H1 (cell line): Measurements from ENCODE around the gene RAPGEF1. TPM values are rescaled to one million over a fixed set of nuclear protein-coding genes. Genes with fewer than 3 reads are reported as not detected.

ENCODE experiments used
- CTCF ChIA-PET: fragments of 300-600 bp; sonication (Branson Sonifier 250); formaldehyde crosslinking; loops from one replicate; lab custom pipeline; 2021; ENCODE audit not compliant: partially characterized antibody; lab: Charles Lee
- POLR2A ChIA-PET: fragments of 300-600 bp; sonication (Branson Sonifier 250); formaldehyde crosslinking; loops from one replicate; lab custom pipeline; 2021; ENCODE audit warnings: inconsistent platforms; ENCODE audit not compliant: partially characterized antibody; lab: Charles Lee
- DNase-seq, 2 experiments: peaks; one replicate each; pipeline versions ENCODE4 v3.0.0 to v3.0.0-alpha.2; 2010 to 2022; ENCODE audit warnings: low spot score in 2 of 2, low read depth in 1 of 2, mixed read lengths in 1 of 2
- FAIRE-seq: peaks from 2 replicates; lab custom pipeline; 2011; peaks lifted over from hg19 to GRCh38; lab: Jason Lieb, UNC
- H2AFZ ChIP-seq: 2 replicates; pipeline ENCODE4 v1.8.1; 2012; ENCODE audit warnings: low read length, inconsistent platforms
- H2AK5ac ChIP-seq: 2 replicates; pipeline ENCODE4 v1.6.1; 2013; ENCODE audit warnings: low read depth, low read length
- H2BK120ac ChIP-seq: replicated peaks from 2 replicates; pipeline ENCODE3; 2013; ENCODE audit warnings: low read depth, low read length, inconsistent platforms
- H2BK12ac ChIP-seq: 2 replicates; pipeline ENCODE4 v1.6.1; 2013; ENCODE audit warnings: low read depth, low read length
- H2BK15ac ChIP-seq: 2 replicates; pipeline ENCODE4 v1.6.1; 2013; ENCODE audit warnings: low read length
- H2BK20ac ChIP-seq: 2 replicates; pipeline ENCODE4 v1.6.1; 2013; ENCODE audit warnings: low read length
- H2BK5ac ChIP-seq: 2 replicates; pipeline ENCODE4 v1.6.1; 2013; ENCODE audit warnings: low read depth, low read length
- H3K14ac ChIP-seq: 2 replicates; pipeline ENCODE4 v1.6.1; 2013; ENCODE audit warnings: inconsistent platforms; ENCODE audit not compliant: insufficient read length
- H3K18ac ChIP-seq: 2 replicates; pipeline ENCODE4 v1.6.1; 2013; ENCODE audit warnings: low read length; ENCODE audit errors: extremely low read depth
- H3K23ac ChIP-seq: 2 replicates; pipeline ENCODE4 v1.6.1; 2013; ENCODE audit warnings: inconsistent platforms; ENCODE audit not compliant: insufficient read length
- H3K23me2 ChIP-seq: 2 replicates; pipeline ENCODE4 v1.6.1; 2013; ENCODE audit warnings: low read depth, low read length
- H3K27ac ChIP-seq: 2 replicates; pipeline ENCODE4 v1.6.1; 2011; ENCODE audit warnings: low read depth, low read length, inconsistent platforms
- H3K27me3 ChIP-seq, 4 experiments: replicated peaks in 1 of 4; 1 replicate in 1 of 4; 2 replicates in 3 of 4; pipeline versions ENCODE4 v1.6.1 to v1.8.1; 2011 to 2013; ENCODE audit warnings: low read length in 3 of 4, mild to moderate bottlenecking in 3 of 4, inconsistent platforms in 2 of 4, mixed read lengths in 2 of 4, moderate library complexity in 1 of 4; ENCODE audit not compliant: control insufficient read depth in 3 of 4, insufficient read depth in 3 of 4; ENCODE audit errors: extremely low read depth in 1 of 4
- H3K36me3 ChIP-seq, 4 experiments: 2 replicates each; pipeline versions ENCODE4 v1.6.1 to v1.8.1; 2011 to 2013; ENCODE audit warnings: mild to moderate bottlenecking in 4 of 4, low read length in 3 of 4, moderate library complexity in 2 of 4, control low read depth in 1 of 4, inconsistent platforms in 1 of 4; ENCODE audit not compliant: insufficient read depth in 4 of 4, control insufficient read depth in 2 of 4
- H3K4ac ChIP-seq: replicated peaks from 2 replicates; pipeline ENCODE3; 2013; ENCODE audit warnings: low read length, low read depth, mixed read lengths, inconsistent platforms; ENCODE audit not compliant: insufficient read length
- H3K4me1 ChIP-seq, 4 experiments: replicated peaks in 1 of 4; 1 replicate in 1 of 4; 2 replicates in 3 of 4; pipeline versions ENCODE4 v1.6.1 to v1.8.1; 2011 to 2013; ENCODE audit warnings: low read length in 3 of 4, inconsistent platforms in 2 of 4, mixed read lengths in 1 of 4; ENCODE audit not compliant: insufficient read depth in 4 of 4, control insufficient read depth in 3 of 4
- H3K4me2 ChIP-seq, 2 experiments: 2 replicates each; pipeline versions ENCODE4 v1.6.1 to v1.8.1; 2011 to 2013; ENCODE audit warnings: low read depth in 2 of 2, low read length in 2 of 2, control low read depth in 1 of 2, inconsistent platforms in 1 of 2, mild to moderate bottlenecking in 1 of 2; ENCODE audit not compliant: insufficient read depth in 1 of 2
- H3K4me3 ChIP-seq, 4 experiments: fragments of 200-600, 300-600 bp in 1 of 4; sonication (generic), shearing (Covaris generic), sonication (Bioruptor Twin) in 1 of 4; 2 replicates each; pipeline versions ENCODE4 v1.5.1 to v1.8.1; 2011 to 2016; ENCODE audit warnings: low read length in 4 of 4, low read depth in 3 of 4, control low read depth in 2 of 4, inconsistent platforms in 2 of 4, mild to moderate bottlenecking in 2 of 4, mixed read lengths in 1 of 4, moderate library complexity in 1 of 4; ENCODE audit not compliant: insufficient read depth in 2 of 4; ENCODE audit errors: extremely low read depth in 1 of 4
- H3K56ac ChIP-seq: replicated peaks from 2 replicates; pipeline ENCODE3; 2013; ENCODE audit warnings: low read depth, mild to moderate bottlenecking, mixed read lengths, low read length, inconsistent platforms; ENCODE audit not compliant: insufficient read length
- H3K79me1 ChIP-seq: 2 replicates; pipeline ENCODE4 v1.6.1; 2013; ENCODE audit warnings: low read depth, low read length, control low read depth
- H3K79me2 ChIP-seq, 2 experiments: 2 replicates each; pipeline versions ENCODE4 v1.6.1 to v1.8.1; 2012 to 2013; ENCODE audit warnings: low read length in 2 of 2, mild to moderate bottlenecking in 2 of 2, inconsistent platforms in 1 of 2; ENCODE audit not compliant: insufficient read depth in 2 of 2, control insufficient read depth in 1 of 2
- H3K9ac ChIP-seq, 4 experiments: replicated peaks in 1 of 4; 1 replicate in 1 of 4; 2 replicates in 3 of 4; pipeline versions ENCODE4 v1.6.1 to v1.8.1; 2011 to 2013; ENCODE audit warnings: low read depth in 3 of 4, low read length in 3 of 4, control low read depth in 2 of 4, mild to moderate bottlenecking in 2 of 4, moderate library complexity in 2 of 4, inconsistent platforms in 1 of 4; ENCODE audit errors: extremely low read depth in 1 of 4
- H3K9me3 ChIP-seq, 2 experiments: 2 replicates each; pipeline versions ENCODE4 v1.6.1 to v1.8.1; 2012 to 2013; ENCODE audit warnings: mild to moderate bottlenecking in 2 of 2, moderate library complexity in 2 of 2, control low read depth in 1 of 2, inconsistent platforms in 1 of 2, low read depth in 1 of 2, low read length in 1 of 2, mixed read lengths in 1 of 2; ENCODE audit not compliant: insufficient read depth in 2 of 2
- H4K20me1 ChIP-seq, 2 experiments: replicated peaks in 1 of 2; 2 replicates each; pipeline versions ENCODE3 to v1.8.1; 2011 to 2013; ENCODE audit warnings: inconsistent platforms in 2 of 2, low read length in 2 of 2, mild to moderate bottlenecking in 1 of 2; ENCODE audit not compliant: insufficient read depth in 2 of 2, control insufficient read depth in 1 of 2
- H4K5ac ChIP-seq: 2 replicates; pipeline ENCODE4 v1.6.1; 2013; ENCODE audit warnings: low read length, low read depth, mixed read lengths, inconsistent platforms; ENCODE audit not compliant: insufficient read length
- H4K8ac ChIP-seq: 2 replicates; pipeline ENCODE4 v1.8.0; 2013; ENCODE audit warnings: mild to moderate bottlenecking, moderate library complexity, low read length, inconsistent platforms; ENCODE audit not compliant: insufficient read depth; ENCODE audit errors: extremely low read depth
- H4K91ac ChIP-seq: replicated peaks from 2 replicates; pipeline ENCODE3; 2013; ENCODE audit warnings: low read length, mixed read lengths, inconsistent platforms; ENCODE audit not compliant: insufficient read length
- CBX5 ChIP-seq: fragments of 300-800, 300-1000 bp; sonication (generic); IDR thresholded peaks from 2 replicates; pipeline ENCODE4 v1.7.1; 2016; ENCODE audit warnings: antibody characterized with exemption, low read length, low read depth
- FOSL1 ChIP-seq: IDR thresholded peaks from 2 replicates; pipeline ENCODE4 v1.6.1; 2011; ENCODE audit warnings: mild to moderate bottlenecking, low read depth, low read length, moderate library complexity; ENCODE audit not compliant: insufficient read depth
- HDAC6 ChIP-seq: IDR thresholded peaks from one replicate; pipeline ENCODE4 v1.7.1; 2012; ENCODE audit warnings: low read depth, mild to moderate bottlenecking, inconsistent platforms, low read length, moderate library complexity
- JUND ChIP-seq: IDR thresholded peaks from 2 replicates; pipeline ENCODE4 v1.6.1; 2011; ENCODE audit warnings: mild to moderate bottlenecking, improper control_type of control experiment, low read length
- SIX5 ChIP-seq: IDR thresholded peaks from 2 replicates; pipeline ENCODE4 v1.6.1; 2011; ENCODE audit warnings: mild to moderate bottlenecking, low read depth, low read length
- SP2 ChIP-seq: IDR thresholded peaks from 2 replicates; pipeline ENCODE4 v1.6.1; 2012; ENCODE audit warnings: mild to moderate bottlenecking, low read length, inconsistent platforms
- SRF ChIP-seq: IDR thresholded peaks from 2 replicates; pipeline ENCODE4 v1.6.1; 2011; ENCODE audit warnings: mild to moderate bottlenecking, low read depth, low read length, moderate library complexity
- TAF1 ChIP-seq: IDR thresholded peaks from 2 replicates; pipeline ENCODE4 v1.6.1; 2011; ENCODE audit warnings: mild to moderate bottlenecking, low read depth, low read length
- ZNF274 ChIP-seq: IDR thresholded peaks from 2 replicates; pipeline ENCODE4 v1.7.0; 2012; ENCODE audit warnings: low read length, borderline replicate concordance; ENCODE audit errors: extremely low read depth
- WGBS, 2 experiments: shearing (Covaris generic) in 1 of 2; methylation state at CpG; one replicate each; pipeline versions ENCODE4 v1.1.6 to v1.1.7; 2013 to 2015; ENCODE audit warnings: low lambda C conversion rate in 2 of 2, mixed read lengths in 2 of 2, inconsistent platforms in 1 of 2, low coverage in 1 of 2, missing lambda C conversion rate in 1 of 2; ENCODE audit not compliant: insufficient replicate concordance in 2 of 2, insufficient coverage in 1 of 2, insufficient read length in 1 of 2; ENCODE audit errors: extremely low coverage in 1 of 2, missing lambda C conversion rate in 1 of 2; 5-methylcytosine and 5-hydroxymethylcytosine counted together
- polyA plus RNA-seq, 7 experiments: library from polyadenylated mRNA; depleted of rRNA in 3 of 7; stranded (reverse) in 5 of 7; unstranded in 2 of 7; fragments of >200 nt in 5 of 7; fragments of 200-250 nt in 2 of 7; gene quantifications; 1 replicate in 5 of 7; 2 replicates in 1 of 7; 4 replicates in 1 of 7; pipeline versions ENCODE4 v1.2.1 to v1.2.3, GENCODE V29; 2011 to 2013; ENCODE audit warnings: missing spikeins in 2 of 7, mixed read lengths in 2 of 7
- total RNA-seq: library from RNA; stranded (reverse); fragmentation: NEBNext Ultra II Directional; extraction: Animal tissue kit (Norgen Biotek cat#: 25700); gene quantifications from 2 replicates; pipeline ENCODE4 v1.2.1, GENCODE V29; 2021
- TF ChIP-seq, protein P1 (sequence below): IDR thresholded peaks from 2 replicates; pipeline ENCODE4 v1.6.1; 2012; ENCODE audit warnings: low read length, inconsistent platforms

RAPGEF1 gene
- total and polyA plus RNA-seq, 2 of the 8 experiments (the other 6 are each of a cell fraction or from before 2014, with no cell fraction given) = 29.7 to 78.9 TPM

DNA sequence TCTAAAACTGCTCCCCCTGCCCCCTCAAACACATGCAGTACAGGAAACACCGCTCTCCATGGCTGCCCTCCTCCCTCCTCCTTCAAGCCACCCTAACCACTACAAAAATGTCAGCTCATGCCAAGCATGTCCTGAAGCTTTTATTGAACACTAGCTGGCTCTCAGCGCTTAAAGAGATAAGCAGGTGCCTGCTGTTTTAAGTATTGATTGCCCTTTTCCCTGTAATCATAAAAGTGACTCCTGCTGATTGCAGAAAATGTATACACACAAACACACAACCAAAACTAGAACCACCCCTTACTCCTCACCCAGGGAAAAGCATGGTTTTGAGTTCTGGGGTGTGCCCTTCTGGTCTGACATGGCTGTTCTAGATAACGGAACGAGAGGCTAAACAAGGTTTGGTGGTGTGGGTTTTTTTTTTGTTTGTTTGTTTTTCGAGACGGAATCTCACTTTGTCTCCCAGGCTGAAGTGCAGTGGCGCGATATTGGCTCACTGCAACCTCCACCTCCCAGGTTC lies 205.1 kb downstream of the RAPGEF1 start:
- no peak overlapping the region for H3K4me2 ChIP-seq
- no peak overlapping the region for H3K9ac ChIP-seq
- no peak overlapping the region for H3K27ac ChIP-seq
- H3K4me1 ChIP-seq = peaks cover 0 to 8% (median 4%) of the 10 kb centered on the region in 4 experiments; a peak in 6 of 7 replicates
- peaks cover 5 to 7% of the 10 kb centered on the region in 2 experiments for H3K9me3 ChIP-seq
- H4K5ac ChIP-seq = no peak overlapping the region
- H3K56ac ChIP-seq = no peak overlapping the region
- H2BK5ac ChIP-seq = no peak overlapping the region
- H2BK12ac ChIP-seq = no peak overlapping the region
- no peak overlapping the region for H4K8ac ChIP-seq
- H3K4ac ChIP-seq = no peak overlapping the region
- H4K91ac ChIP-seq = no peak overlapping the region
- peaks cover 5% of the 10 kb centered on the region; the same call in 1 of the 2 replicates for H3K23me2 ChIP-seq
- H2BK20ac ChIP-seq = no peak overlapping the region
- FAIRE-seq (no peak), DNase-seq (no peak)
- H3K14ac ChIP-seq = no peak overlapping the region
- H2AK5ac ChIP-seq = no peak overlapping the region
- H2AFZ ChIP-seq = no peak overlapping the region
- H2BK15ac ChIP-seq = no peak overlapping the region
- H3K27me3 ChIP-seq = no peaks in the 10 kb centered on the region
- no peak overlapping the region for H3K23ac ChIP-seq
- no peak overlapping the region for H2BK120ac ChIP-seq
- H3K79me1 ChIP-seq = 0 out of 2 replicates have a peak, but pooled peaks cover 2% of the 10 kb centered on the region
- WGBS, 2 experiments = 87% methylated on average over 8 of the region's 8 CpGs; no CpG with 5 or more reads in 1 of the 2 experiments
- peaks cover 0 to 6% of the 10 kb centered on the region in 2 experiments; a peak in 1 of 4 replicates for H3K79me2 ChIP-seq
- ChIA-PET CTCF (no interaction called here), POLR2A (interaction anchor here (0.8 to 2.3 kb wide), 2 partner anchors 31 to 161 kb away, joined by 3 to 4 read pairs; no protein-coding TSS in a partner anchor)
- no peaks in the 10 kb centered on the region for H3K36me3 ChIP-seq
- no peak overlapping the region for H3K18ac ChIP-seq
- H4K20me1 ChIP-seq = no peaks in the 10 kb centered on the region
- H3K4me3 ChIP-seq = no peak overlapping the region
- TF ChIP-seq SRF = no peak
- TF ChIP-seq ZNF274 = no peak
- TF ChIP-seq, protein P1, sequence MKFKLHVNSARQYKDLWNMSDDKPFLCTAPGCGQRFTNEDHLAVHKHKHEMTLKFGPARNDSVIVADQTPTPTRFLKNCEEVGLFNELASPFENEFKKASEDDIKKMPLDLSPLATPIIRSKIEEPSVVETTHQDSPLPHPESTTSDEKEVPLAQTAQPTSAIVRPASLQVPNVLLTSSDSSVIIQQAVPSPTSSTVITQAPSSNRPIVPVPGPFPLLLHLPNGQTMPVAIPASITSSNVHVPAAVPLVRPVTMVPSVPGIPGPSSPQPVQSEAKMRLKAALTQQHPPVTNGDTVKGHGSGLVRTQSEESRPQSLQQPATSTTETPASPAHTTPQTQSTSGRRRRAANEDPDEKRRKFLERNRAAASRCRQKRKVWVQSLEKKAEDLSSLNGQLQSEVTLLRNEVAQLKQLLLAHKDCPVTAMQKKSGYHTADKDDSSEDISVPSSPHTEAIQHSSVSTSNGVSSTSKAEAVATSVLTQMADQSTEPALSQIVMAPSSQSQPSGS = no peak
- no peak for TF ChIP-seq JUND
- TF ChIP-seq FOSL1 = no peak
- no peak for TF ChIP-seq TAF1
- TF ChIP-seq HDAC6 = no peak
- TF ChIP-seq CBX5 = no peak
- no peak for TF ChIP-seq SP2
- no peak for TF ChIP-seq SIX5
